HG02870 (cell line): ENCODE results near the gene FGB.
"Not testable (repeated sequence)": the region's sequence is repeated elsewhere in the genome, so short reads cannot be mapped to it uniquely, and the experiment has no call there.

Source experiments
- ATAC-seq: cut with Tn5 transposase; IDR thresholded peaks from one replicate; pipeline ENCODE4 v1.9.1; 2021; ENCODE audit warnings: mild to moderate bottlenecking, moderate library complexity; ENCODE audit not compliant: unreplicated experiment

FGB gene

DNA sequence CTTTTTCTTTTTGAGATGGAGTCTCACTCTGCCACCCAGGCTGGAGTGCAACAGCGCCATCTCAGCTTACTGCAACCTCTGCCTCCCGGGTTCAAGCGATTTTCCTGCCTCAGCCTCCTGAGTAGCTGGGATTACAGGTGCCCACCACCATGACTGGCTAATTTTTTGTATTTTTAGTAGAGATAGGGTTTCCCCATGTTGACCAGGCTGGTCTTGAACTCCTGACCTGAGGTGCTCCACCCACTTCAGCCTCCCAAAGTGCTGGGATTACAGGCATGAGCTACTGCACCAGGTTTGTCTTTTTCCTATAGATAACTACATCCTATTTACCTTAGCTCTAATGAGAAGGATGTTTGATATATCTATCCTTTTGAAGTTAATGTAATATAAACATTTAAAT, 31.5 kb downstream of the FGB start:
- not testable (repeated sequence) for ATAC-seq

- ATAC-seq = no peak
Observed at GRCh38 chr4:154595807-154596206, 33.0 kb downstream of the FGB start.

DNA sequence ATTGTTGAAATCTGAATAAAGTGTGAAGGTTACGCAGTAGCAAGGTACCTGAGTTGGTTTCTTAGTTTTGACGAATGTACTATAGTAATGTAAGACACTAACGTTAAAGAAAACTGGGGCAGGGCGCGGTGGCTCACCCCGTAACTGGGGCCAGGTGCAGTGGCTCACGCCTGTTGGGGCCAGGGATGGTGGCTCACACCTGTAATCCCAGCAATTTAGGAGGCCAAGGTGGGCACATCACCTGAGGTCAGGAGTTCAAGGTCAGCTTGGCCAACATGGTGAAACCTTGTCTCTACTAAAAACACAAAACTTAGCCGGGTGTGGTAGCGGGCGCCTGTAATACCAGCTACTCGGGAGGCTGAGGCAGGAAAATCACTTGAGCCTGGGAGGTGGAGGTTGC, 34.5 kb downstream of the FGB start:
- not testable (repeated sequence) for ATAC-seq

DNA sequence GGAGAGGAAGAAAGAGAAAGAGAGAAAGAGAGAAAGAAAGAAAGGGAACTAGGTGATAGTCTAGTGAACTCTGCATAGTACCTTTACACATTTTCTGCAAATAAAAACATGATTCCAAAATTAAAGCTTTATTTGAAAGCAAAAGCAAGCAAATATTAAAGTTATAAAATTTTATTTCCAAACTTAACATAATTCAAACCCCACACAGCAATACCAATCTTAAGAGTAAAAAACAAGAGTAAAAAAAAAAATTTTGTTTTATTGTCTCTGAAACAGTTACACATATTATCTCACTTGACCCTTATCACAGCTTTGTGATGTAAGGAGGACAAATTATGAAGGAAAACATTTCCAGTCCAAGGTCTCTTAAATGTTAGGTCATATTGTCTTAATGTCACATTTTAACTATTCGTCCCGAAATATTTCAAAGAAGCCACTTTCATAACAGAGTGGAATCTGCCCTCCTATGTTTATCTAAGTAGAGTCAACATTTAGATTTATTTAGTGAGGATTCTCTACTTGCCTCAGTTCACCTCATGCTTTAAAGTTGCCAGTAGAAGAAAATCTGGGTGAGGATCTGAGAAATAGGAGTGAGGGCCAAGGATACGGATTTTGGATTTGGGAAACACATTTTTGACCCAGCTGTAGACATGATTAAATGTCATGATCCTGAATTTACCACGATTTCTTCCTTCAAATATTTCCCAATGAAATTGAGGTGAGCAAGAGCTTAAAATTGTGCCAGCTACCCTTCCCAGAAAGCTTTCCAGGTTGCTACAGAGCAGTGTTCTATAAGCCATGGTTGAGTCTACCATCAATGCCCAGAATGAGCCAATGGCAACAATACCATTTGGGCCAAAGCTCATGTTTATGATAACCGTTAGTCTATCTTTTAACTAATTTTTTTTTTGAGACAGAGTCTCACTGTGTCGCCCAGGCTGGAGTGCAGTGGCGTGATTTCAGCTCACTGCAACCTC, 35.3 kb downstream of the FGB start:
- ATAC-seq = no peak

- ATAC-seq = no peak
Observed at GRCh38 chr4:154602404-154603020, 39.7 kb downstream of the FGB start.

GRCh38 chr4:154603033-154603943, 40.5 kb downstream of the FGB start:
- ATAC-seq = no peak

DNA sequence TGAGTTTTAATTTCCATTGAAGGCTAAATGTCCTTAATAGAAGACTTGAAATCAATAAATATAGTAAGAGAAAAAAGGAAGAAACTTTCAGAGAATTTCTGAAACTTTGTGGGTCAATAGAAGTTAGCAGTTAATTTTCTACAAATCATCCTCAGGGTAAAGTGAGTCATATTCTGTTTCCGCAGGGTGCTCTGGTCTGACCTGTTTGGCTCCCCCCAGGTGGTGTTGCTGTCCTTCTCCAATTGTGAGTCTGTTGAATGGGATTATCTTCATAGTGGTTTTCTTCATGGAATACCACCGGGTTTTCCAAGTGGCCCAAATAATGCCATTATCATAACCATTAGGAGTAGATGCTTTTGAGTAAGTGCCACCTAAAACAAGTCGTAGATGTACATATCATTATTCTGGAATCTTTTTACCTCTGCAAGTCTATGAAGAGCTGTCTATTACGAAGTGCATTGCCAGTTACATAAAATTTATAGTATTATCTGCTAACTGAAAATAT, 41.9 kb downstream of the FGB start:
- ATAC-seq = no peak

DNA sequence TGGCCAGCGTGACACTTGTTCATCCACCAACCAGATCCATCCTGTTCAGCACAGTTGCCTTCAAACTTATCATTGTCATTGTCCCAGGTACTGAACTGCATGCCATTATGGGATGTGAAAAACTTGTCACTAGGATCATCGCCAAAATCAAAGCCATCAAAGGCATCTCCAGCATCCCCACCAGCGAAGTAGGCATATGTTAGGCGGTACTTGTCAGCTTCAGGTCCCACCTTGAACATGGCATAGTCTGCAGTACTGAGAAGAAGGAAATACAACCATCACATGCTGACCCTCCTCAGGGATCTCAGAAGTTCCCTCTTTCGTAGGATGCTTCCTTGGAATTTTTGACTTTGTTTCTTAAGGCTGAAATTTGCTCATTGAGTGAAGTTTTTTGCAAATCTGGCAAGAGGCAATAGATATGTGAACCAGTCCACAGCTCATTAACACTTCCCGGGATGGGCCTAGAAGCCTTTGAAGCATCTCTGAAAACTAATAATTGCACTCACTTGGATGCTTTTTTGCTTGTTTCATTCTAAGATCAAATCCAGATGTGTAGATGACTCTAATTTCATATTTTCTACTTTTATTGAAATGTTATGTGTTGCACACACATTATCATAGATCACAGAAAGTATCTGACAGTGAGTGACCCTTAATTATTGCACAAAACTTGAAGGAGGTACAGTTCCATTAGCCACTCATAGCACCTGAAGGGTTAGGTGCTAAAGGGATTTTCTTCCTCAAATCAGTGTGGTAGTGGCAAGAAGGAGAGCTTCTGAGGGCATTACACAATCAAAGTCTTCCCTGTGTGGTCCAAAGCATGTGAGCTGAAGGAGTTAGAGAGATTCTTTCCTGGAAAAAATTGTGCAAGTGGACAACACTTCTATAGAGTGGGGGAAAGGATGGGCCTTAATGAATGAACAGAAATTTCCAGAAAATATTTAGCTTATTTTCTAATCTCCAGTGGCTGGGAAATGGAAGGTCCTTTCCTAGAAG, 44.2 kb downstream of the FGB start:
- no peak for ATAC-seq

DNA sequence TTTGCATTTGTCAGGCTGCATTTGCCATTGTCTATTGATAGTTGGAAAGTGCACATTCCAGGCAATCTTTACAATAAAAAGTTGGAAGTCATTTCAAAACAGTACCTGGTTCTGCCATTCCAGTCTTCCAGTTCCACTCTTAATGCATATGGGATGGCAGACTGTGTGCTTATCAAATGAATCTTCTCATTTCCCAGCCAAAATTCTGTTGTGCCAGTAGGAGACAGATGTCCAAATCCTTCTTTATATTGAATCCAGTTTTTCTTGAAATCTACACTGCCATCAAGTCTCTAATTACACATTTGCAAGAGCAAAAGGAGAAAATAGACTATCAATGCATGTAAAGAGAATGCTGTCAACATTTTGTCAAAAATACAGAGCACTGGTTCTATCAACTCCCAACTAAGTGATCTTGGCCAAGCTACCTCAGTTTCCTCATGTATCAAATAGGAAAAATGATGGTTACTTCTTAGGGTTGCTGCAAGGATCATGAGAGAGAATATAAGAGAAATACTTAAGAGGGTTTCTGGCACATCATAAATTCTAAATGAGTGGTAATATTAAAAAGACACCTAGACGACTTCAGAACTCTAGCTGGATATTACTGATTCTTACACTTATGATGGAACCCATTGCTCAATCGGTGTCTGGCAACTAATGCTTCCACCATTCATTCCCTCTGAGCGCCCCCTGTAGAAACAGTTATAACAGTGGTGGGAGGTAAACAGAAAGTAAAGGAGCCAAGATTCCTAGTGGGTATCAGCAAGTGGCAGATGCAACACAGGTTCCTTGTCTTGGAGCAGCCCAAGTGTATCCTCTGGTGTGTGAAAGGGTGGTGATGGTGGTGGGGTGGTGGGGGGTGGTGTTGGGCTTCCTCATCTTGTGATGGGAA, 45.8 kb downstream of the FGB start:
- ATAC-seq = no peak

DNA sequence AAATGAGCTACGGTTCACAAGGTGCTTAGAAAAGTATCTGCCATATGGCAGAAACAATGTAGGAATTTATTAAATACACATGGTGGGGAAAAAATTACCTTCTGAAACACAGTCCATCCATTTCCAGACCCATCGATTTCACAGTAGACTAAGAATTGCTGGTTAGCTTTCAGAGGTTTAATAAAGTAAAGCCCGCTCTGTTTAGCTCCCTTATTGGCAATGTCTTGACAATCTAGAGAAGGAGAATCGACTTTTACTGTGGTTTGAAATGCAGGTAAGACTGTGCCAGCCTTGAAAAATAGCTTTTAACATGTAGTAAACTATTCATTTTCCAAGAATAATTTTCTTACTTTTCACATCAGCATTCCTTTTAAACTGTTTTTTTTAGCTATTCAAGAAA, 46.7 kb downstream of the FGB start:
- ATAC-seq = no peak

- no peak for ATAC-seq
Observed at GRCh38 chr4:154610582-154610981, 47.8 kb downstream of the FGB start.

- ATAC-seq = no peak
Observed at GRCh38 chr4:154611833-154612232, 49.0 kb downstream of the FGB start.

DNA sequence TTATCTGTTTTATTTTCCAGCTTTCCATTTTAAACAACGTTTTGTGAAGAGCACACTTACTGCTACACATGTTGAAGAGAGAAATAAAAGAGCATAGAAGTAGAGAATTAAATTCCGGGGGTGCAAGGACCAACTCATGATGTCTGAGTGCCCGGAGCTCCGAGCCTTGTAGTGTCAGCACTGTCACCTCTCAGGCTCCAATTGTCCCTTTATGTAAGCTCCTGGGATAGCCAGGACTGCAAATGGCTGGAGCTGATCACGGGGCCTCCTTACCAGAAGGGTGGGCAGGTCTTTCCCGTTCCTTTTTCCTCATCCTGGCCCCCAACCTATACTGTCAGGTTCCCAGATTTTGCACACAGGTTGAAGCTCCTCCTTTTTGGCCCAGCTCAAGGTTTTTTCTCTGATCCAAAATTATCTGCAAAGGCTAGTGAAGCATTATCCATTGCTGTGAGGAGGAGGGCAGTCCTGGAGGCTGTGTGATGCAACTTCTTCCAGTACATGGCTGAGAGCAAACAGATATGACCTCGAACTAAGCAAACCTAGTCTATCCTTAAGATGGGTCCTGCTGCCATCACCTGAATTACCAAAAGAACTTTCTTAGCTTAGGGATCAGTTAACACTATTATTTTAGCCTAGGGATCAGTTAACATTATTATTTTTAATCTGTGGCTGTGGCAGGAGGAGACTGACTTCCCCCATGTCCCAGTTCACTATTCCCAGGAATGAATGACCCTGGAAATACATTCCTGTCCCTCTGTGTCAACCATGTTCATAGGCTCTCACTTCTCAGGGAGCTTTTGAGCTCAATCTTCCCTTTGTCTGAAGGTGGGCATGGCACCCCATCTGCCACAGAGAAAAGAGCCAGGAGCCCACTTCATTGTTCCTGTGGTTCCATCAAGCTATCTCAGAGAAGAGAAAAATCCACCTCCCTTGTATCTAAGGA, 49.9 kb downstream of the FGB start, which contains the start of gene FGG:
TSS of gene FGG (minus strand) at position 185 of the 943 bp plus-strand sequence. CDS start at position 138, 47 bp downstream.
- ATAC-seq = no peak

- ATAC-seq = no peak
Observed at GRCh38 chr4:154614306-154614705, 51.5 kb downstream of the FGB start.

- ATAC-seq = no peak
Observed at GRCh38 chr4:154615211-154615610, 52.4 kb downstream of the FGB start.

- ATAC-seq = no peak
Observed at GRCh38 chr4:154616287-154616686, 53.5 kb downstream of the FGB start.

- peak; percentile 90 for ATAC-seq
Observed at GRCh38 chr4:154616731-154617130, 53.9 kb downstream of the FGB start.
